Neural progenitor cell (in vitro differentiated cells): ENCODE results near the gene PPARG.

Experiments used
- CTCF ChIP-seq: fragments of 200-600 bp; sonication (generic); IDR thresholded peaks from 2 replicates; pipeline ENCODE4 v1.5.1; 2017; ENCODE audit warnings: antibody characterized with exemption, mild to moderate bottlenecking
- EZH2 ChIP-seq: fragments of 200-600 bp; sonication (generic); IDR thresholded peaks from 2 replicates; pipeline ENCODE4 v1.6.1; 2017; ENCODE audit warnings: antibody characterized with exemption, mild to moderate bottlenecking, moderate library complexity
- EZH2phosphoT487 ChIP-seq: fragments of 200-600 bp; sonication (generic); IDR thresholded peaks from 2 replicates; pipeline ENCODE4 v1.6.1; 2017; ENCODE audit warnings: antibody characterized with exemption

- TF ChIP-seq CTCF = no peak
- TF ChIP-seq EZH2phosphoT487 = no peak
- TF ChIP-seq EZH2 = no peak
Observed at GRCh38 chr3:12349895-12350811, 61.3 kb downstream of the PPARG start.
